ENCODE measurements around the gene ZNF772.

The ZNF772 gene

DNA sequence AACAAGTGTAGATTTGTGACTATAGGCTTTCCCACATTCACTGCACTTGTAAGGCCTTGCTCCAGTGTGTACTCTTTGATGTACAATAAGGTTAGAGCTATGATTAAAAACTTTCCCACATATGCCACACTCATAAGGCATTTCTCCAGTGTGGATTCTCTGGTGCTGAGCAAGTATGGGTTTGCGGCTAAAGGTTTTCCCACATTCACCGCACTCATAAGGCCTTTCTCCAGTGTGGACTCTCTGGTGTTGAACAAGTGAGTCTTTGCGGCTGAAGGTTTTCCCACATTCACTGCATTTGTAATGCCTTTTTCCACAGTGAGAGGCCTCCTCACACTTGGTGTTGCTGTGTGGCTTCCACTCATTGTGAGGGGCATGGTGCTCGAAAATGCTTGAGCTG lies 3.7 kb downstream of the ZNF772 start:
- H3K4me1 ChIP-seq (ENCODE audit: low read depth, poor library complexity, severe bottlenecking) = peaks cover 5% of the 10 kb centered on the region
- H3K79me2 ChIP-seq (ENCODE audit: insufficient read depth, low read depth) = no peaks in the 10 kb centered on the region
- no peak overlapping the region for H2AFZ ChIP-seq (ENCODE audit: low read depth)
- H3K4me2 ChIP-seq = no peak overlapping the region
- no peaks in the 10 kb centered on the region for H3K27me3 ChIP-seq (ENCODE audit: insufficient read depth, low read depth)
- no peak overlapping the region for H3K9ac ChIP-seq
- no peaks in the 10 kb centered on the region for H4K20me1 ChIP-seq (ENCODE audit: insufficient read depth)
- H3K4me3 ChIP-seq (IDR thresholded peaks at IDR 0.05; ENCODE audit: insufficient read depth, low read depth, low read length) = no peak overlapping the region
- no peaks in the 10 kb centered on the region for H3K36me3 ChIP-seq (ENCODE audit: insufficient read depth)
- no peak overlapping the region for H3K27ac ChIP-seq
- TF ChIP-seq, protein P1, sequence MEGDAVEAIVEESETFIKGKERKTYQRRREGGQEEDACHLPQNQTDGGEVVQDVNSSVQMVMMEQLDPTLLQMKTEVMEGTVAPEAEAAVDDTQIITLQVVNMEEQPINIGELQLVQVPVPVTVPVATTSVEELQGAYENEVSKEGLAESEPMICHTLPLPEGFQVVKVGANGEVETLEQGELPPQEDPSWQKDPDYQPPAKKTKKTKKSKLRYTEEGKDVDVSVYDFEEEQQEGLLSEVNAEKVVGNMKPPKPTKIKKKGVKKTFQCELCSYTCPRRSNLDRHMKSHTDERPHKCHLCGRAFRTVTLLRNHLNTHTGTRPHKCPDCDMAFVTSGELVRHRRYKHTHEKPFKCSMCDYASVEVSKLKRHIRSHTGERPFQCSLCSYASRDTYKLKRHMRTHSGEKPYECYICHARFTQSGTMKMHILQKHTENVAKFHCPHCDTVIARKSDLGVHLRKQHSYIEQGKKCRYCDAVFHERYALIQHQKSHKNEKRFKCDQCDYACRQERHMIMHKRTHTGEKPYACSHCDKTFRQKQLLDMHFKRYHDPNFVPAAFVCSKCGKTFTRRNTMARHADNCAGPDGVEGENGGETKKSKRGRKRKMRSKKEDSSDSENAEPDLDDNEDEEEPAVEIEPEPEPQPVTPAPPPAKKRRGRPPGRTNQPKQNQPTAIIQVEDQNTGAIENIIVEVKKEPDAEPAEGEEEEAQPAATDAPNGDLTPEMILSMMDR (conservative IDR thresholded peaks at IDR 0.05; ENCODE audit: low read depth, low read length) = no peak

DNA sequence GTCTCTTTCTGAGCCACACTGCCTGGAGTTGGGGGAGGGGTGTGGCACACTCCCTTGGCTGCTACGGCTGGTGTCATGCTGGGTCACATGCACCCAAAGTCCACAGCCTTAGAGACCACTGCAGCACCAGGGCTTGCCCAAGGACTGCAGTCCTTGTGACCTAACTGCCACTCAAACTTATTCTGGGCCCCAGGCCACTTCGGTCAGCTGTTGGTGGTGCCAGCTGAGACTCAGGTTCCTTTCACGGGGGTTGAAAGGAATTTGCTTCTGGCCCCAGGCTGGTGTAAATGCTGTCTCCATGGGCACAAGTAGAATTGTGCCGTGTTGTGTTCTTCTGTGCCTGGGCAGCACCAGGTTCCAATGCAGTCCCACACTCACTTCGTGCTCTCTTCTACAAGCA lies 10.9 kb downstream of the ZNF772 start:
- Histone ChIP-seq H3K27me3 (ENCODE audit: insufficient read depth, low read depth) (no peaks in the 10 kb centered on the region), H4K20me1 (ENCODE audit: insufficient read depth) (no peaks in the 10 kb centered on the region), H3K79me2 (ENCODE audit: insufficient read depth, low read depth) (no peaks in the 10 kb centered on the region), H2AFZ (ENCODE audit: low read depth) (no peak overlapping the region), H3K4me3 (IDR thresholded peaks at IDR 0.05; ENCODE audit: insufficient read depth, low read depth, low read length) (no peak overlapping the region), H3K9ac (no peak overlapping the region), H3K36me3 (ENCODE audit: insufficient read depth) (no peaks in the 10 kb centered on the region), H3K4me1 (ENCODE audit: low read depth, poor library complexity, severe bottlenecking) (no peaks in the 10 kb centered on the region), H3K4me2 (no peak overlapping the region), H3K27ac (no peak overlapping the region)
- TF ChIP-seq, protein P1 (conservative IDR thresholded peaks at IDR 0.05; ENCODE audit: low read depth, low read length) = no peak

DNA sequence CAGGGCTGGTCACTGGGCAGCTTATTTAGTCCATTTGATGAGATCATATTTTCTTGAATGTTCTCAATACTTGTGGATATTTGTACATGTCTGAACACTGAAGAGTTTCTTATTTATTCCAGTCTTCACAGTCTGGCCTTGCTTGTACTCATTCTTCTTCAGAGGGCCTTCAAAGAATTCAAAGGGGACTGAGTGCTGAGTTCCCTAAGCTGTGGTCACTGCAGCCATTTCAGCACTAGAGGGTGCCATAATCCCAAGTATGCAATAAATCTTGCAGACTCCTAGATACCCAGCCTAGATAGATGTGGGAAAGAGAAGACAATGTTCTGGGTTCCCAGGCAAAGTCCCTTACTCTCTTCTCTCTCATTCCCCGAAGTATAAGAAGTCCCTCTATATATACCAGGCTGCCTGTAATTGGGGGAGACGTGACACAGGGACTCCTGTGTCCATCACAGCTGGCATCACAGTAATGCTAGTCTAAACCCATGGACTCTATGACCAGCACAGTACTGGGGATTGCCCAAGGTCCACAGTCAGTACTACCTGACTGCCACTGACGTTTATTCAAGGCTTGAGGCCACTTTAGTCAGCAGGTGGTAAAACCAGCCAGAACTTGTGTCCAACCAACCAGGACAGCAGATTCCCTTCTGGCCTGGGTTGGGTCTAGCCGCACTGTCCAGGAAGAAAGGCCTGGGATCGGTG lies 11.5 kb downstream of the ZNF772 start:
- H3K79me2 ChIP-seq (ENCODE audit: insufficient read depth, low read depth) = no peaks in the 10 kb centered on the region
- no peaks in the 10 kb centered on the region for H3K27me3 ChIP-seq (ENCODE audit: insufficient read depth, low read depth)
- H3K27ac ChIP-seq = no peak overlapping the region
- H2AFZ ChIP-seq (ENCODE audit: low read depth) = no peak overlapping the region
- no peak overlapping the region for H3K4me2 ChIP-seq
- no peaks in the 10 kb centered on the region for H3K36me3 ChIP-seq (ENCODE audit: insufficient read depth)
- H3K4me1 ChIP-seq (ENCODE audit: low read depth, poor library complexity, severe bottlenecking) = no peaks in the 10 kb centered on the region
- no peak overlapping the region for H3K4me3 ChIP-seq (IDR thresholded peaks at IDR 0.05; ENCODE audit: insufficient read depth, low read depth, low read length)
- H3K9ac ChIP-seq = no peak overlapping the region
- no peaks in the 10 kb centered on the region for H4K20me1 ChIP-seq (ENCODE audit: insufficient read depth)
- TF ChIP-seq, protein P1 (conservative IDR thresholded peaks at IDR 0.05; ENCODE audit: low read depth, low read length) = peak; percentile 67

DNA sequence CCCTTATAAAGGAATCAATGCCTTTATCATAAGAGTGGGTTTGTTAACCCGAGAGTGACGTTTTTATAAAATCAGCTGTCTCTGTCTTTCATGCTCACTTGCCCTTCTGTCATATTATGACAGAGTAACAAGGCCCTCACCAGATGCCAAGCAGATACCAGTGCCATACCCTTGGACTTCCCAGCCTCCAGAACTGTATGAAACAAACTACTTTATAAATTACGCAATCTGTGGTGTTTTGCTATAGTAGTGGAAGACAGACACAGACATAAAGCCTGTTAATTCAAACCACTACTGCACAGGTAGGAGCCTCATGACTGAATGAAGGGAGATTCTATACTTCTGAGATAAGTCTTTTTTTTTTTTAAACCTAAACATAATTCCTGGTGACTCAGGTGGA lies 25.1 kb downstream of the ZNF772 start:
- Histone ChIP-seq H3K9ac (no peak overlapping the region), H3K79me2 (ENCODE audit: insufficient read depth, low read depth) (no peaks in the 10 kb centered on the region), H3K36me3 (ENCODE audit: insufficient read depth) (no peaks in the 10 kb centered on the region), H3K4me3 (IDR thresholded peaks at IDR 0.05; ENCODE audit: insufficient read depth, low read depth, low read length) (no peak overlapping the region), H3K4me1 (ENCODE audit: low read depth, poor library complexity, severe bottlenecking) (no peaks in the 10 kb centered on the region), H2AFZ (ENCODE audit: low read depth) (no peak overlapping the region), H3K27me3 (ENCODE audit: insufficient read depth, low read depth) (no peaks in the 10 kb centered on the region), H4K20me1 (ENCODE audit: insufficient read depth) (no peaks in the 10 kb centered on the region), H3K27ac (no peak overlapping the region), H3K4me2 (no peak overlapping the region)
- TF ChIP-seq, protein P1 (conservative IDR thresholded peaks at IDR 0.05; ENCODE audit: low read depth, low read length) = no peak
